Natural killer cell (primary cell): Measurements from ENCODE around the gene PRRC2B. TPM values are rescaled to one million over a fixed set of nuclear protein-coding genes. Genes with fewer than 3 reads are reported as not detected.
A peak's percentile ranks its signal among the peaks of the same experiment; 100 is the strongest.

Experiments used
- ATAC-seq, 3 donors: fragments of 150-1000 bp in 2 of 3; fragments of 200-7000 bp in 1 of 3; cut with Tn5 transposase; 1 replicate in 1 of 3; 2 replicates in 2 of 3; pipeline ENCODE4 v1.10.0; 2021; ENCODE audit warnings: mild to moderate bottlenecking in 2 of 3, moderate library complexity in 2 of 3
- DNase-seq, 2 donors: peaks; one replicate each; pipeline versions ENCODE4 v3.0.0 to v3.0.0-alpha.2; 2013 to 2021; ENCODE audit warnings: mixed read lengths in 1 of 2
- H3K27ac ChIP-seq: one replicate; pipeline ENCODE4 v1.5.1; 2013; ENCODE audit warnings: mild to moderate bottlenecking, low read length
- H3K27me3 ChIP-seq: one replicate; pipeline ENCODE4 v1.6.1; 2013; ENCODE audit warnings: low read length; ENCODE audit not compliant: control insufficient read depth, insufficient read depth
- H3K36me3 ChIP-seq: one replicate; pipeline ENCODE4 v1.6.1; 2013; ENCODE audit warnings: low read length; ENCODE audit not compliant: control insufficient read depth, insufficient read depth
- H3K4me1 ChIP-seq: one replicate; pipeline ENCODE4 v1.6.1; 2013; ENCODE audit warnings: low read length; ENCODE audit not compliant: control insufficient read depth, insufficient read depth
- H3K4me3 ChIP-seq: one replicate; pipeline ENCODE4 v1.5.1; 2013; ENCODE audit warnings: low read length
- H3K9me3 ChIP-seq: one replicate; pipeline ENCODE4 v1.6.1; 2013; ENCODE audit warnings: low read length; ENCODE audit not compliant: control insufficient read depth, insufficient read depth
- H3K27ac Mint-ChIP-seq, 2 donors: one replicate each; pipeline ENCODE4 v1.8.0; 2022; ENCODE audit warnings: mild to moderate bottlenecking in 2 of 2, mixed read lengths in 2 of 2, moderate library complexity in 1 of 2
- H3K27me3 Mint-ChIP-seq, 2 donors: one replicate each; pipeline ENCODE4 v1.8.0; 2022; ENCODE audit warnings: low read depth in 2 of 2, mixed read lengths in 2 of 2
- H3K36me3 Mint-ChIP-seq: one replicate; pipeline ENCODE4 v1.8.0; 2022; ENCODE audit warnings: mixed read lengths
- H3K4me1 Mint-ChIP-seq, 2 donors: one replicate each; pipeline ENCODE4 v1.8.0; 2022; ENCODE audit warnings: mixed read lengths in 2 of 2
- H3K4me3 Mint-ChIP-seq: one replicate; pipeline ENCODE4 v1.8.0; 2022; ENCODE audit warnings: mild to moderate bottlenecking, moderate library complexity, mixed read lengths
- H3K9me3 Mint-ChIP-seq, 2 donors: one replicate each; pipeline ENCODE4 v1.8.0; 2022; ENCODE audit warnings: mixed read lengths in 2 of 2
- CTCF ChIP-seq: fragments of 200-600 bp; IDR thresholded peaks from one replicate; pipeline ENCODE4 v1.8.0; 2022; ENCODE audit warnings: antibody characterized with exemption
- WGBS: methylation state at CpG from one replicate; pipeline ENCODE4 v1.1.7; 2013; ENCODE audit warnings: missing lambda C conversion rate; ENCODE audit not compliant: insufficient coverage; 5-methylcytosine and 5-hydroxymethylcytosine counted together
- intact Hi-C: fragments of 100-400 bp; cut with micrococcal nuclease; formaldehyde crosslinking; loops from one replicate; pipeline ENCODE4 v1.14.2; 2022
- total RNA-seq, 4 donors: library from RNA; stranded (reverse); fragments of 120-200 nt in 1 of 4; gene quantifications; one replicate each; pipeline versions ENCODE4 v1.2.3 to v1.2.4, GENCODE V29; 2013 to 2022

The PRRC2B gene
- total RNA-seq, 3 donors from 2014 or later (not counting 1 experiment from before 2014, with no cell fraction given), result 249 to 275 (median 274) TPM

DNA sequence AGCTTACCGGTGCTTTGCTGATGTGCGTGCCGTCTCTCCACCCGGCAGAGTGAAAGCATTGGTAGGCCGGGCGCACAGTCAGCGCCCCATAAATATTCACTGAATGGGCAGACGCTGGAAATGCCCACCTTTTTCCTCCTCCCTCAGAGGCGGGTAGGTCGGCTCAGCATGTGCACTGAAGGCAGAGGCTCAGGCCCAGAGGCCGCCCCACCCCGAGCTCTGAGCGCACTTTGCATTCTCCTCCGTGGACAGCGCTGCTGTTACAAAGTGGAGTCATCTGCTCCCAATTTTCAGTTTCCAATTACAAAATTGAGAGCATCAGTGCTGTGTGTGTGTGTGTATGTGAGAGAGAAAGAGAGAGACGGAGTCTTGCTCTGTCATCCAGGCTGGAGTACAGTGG lies 126.6 kb downstream of the PRRC2B start:
- Histone ChIP-seq H3K4me3 (no peak overlapping the region), H3K27me3 (no peaks in the 10 kb centered on the region), H3K9me3 (peaks cover under 1% of the 10 kb centered on the region), H3K4me1 (no peaks in the 10 kb centered on the region), H3K36me3 (peaks cover 70% of the 10 kb centered on the region), H3K27ac (no peak overlapping the region)
- Mint-ChIP-seq H3K4me3 (no peak overlapping the region), H3K27me3 (no peaks in the 10 kb centered on the region), H3K4me1 (no peaks in the 10 kb centered on the region), H3K9me3 (no peaks in the 10 kb centered on the region), H3K36me3 (no peaks in the 10 kb centered on the region), H3K27ac (no peak overlapping the region)
- intact Hi-C loops, result no loop called here
- no peak for ATAC-seq
- no peak for DNase-seq
- 86% methylated on average over 16 of the region's 16 CpGs for WGBS
- TF ChIP-seq CTCF, result no peak

GRCh38 chr9:131521203-131521602 lies 127.3 kb downstream of the PRRC2B start:
- ATAC-seq (no peak), DNase-seq (no peak)
- 96% methylated on average over 10 of the region's 10 CpGs for WGBS
- Histone ChIP-seq H3K4me3 (no peak overlapping the region), H3K36me3 (peaks cover 73% of the 10 kb centered on the region), H3K27ac (no peak overlapping the region), H3K9me3 (no peaks in the 10 kb centered on the region), H3K4me1 (no peaks in the 10 kb centered on the region), H3K27me3 (no peaks in the 10 kb centered on the region)
- intact Hi-C loops, result no loop called here
- no peak for TF ChIP-seq CTCF
- Mint-ChIP-seq H3K4me1 (no peaks in the 10 kb centered on the region), H3K27ac (no peak overlapping the region), H3K4me3 (no peak overlapping the region), H3K27me3 (no peaks in the 10 kb centered on the region), H3K36me3 (no peaks in the 10 kb centered on the region), H3K9me3 (no peaks in the 10 kb centered on the region)

DNA sequence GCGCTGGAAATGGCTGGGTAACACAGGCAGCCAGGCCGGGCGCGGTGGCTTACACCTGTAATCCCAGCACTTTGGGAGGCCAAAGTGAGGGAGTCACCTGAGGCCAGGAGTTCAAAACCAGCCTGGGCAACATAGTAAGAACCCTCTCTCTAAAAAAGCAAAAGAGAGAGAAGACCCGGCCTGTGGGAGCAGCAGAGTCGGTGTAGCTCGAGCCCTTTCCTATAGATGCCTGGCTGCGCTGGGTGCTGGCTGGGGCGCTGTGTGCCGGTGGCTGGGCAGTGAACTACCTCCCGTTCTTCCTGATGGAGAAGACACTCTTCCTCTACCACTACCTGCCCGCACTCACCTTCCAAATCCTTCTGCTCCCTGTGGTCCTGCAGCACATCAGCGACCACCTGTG lies 127.9 kb downstream of the PRRC2B start:
- H3K9me3 ChIP-seq, result no peaks in the 10 kb centered on the region
- Mint-ChIP-seq H3K4me3 (peak overlapping the region; percentile 52), H3K27me3 (no peaks in the 10 kb centered on the region), H3K9me3 (no peaks in the 10 kb centered on the region), H3K36me3 (no peaks in the 10 kb centered on the region), H3K4me1 (no peaks in the 10 kb centered on the region), H3K27ac (no peak overlapping the region)
- WGBS, result 95% methylated on average over 13 of the region's 13 CpGs
- H3K36me3 ChIP-seq, result peaks cover 72% of the 10 kb centered on the region
- DNase-seq, result no peak
- H3K4me1 ChIP-seq, result no peaks in the 10 kb centered on the region
- H3K27me3 ChIP-seq, result no peaks in the 10 kb centered on the region
- intact Hi-C loops, result no loop called here
- H3K27ac ChIP-seq, result no peak overlapping the region
- no peak for TF ChIP-seq CTCF
- no peak overlapping the region for H3K4me3 ChIP-seq
- no peak for ATAC-seq

- no peaks in the 10 kb centered on the region for H3K9me3 ChIP-seq
- no peak overlapping the region for H3K4me3 ChIP-seq
- no peaks in the 10 kb centered on the region for H3K4me1 ChIP-seq
- intact Hi-C loops, result no loop called here
- H3K36me3 ChIP-seq, result peaks cover 75% of the 10 kb centered on the region
- no peak for DNase-seq
- no peak overlapping the region for H3K27ac ChIP-seq
- no peak overlapping the region for H3K27ac Mint-ChIP-seq
- ATAC-seq, result no peak
- no peak for TF ChIP-seq CTCF
- H3K27me3 ChIP-seq, result no peaks in the 10 kb centered on the region
- 95% methylated on average over 29 of the region's 29 CpGs for WGBS
- H3K36me3 Mint-ChIP-seq, result no peaks in the 10 kb centered on the region
- H3K27me3 Mint-ChIP-seq, result no peaks in the 10 kb centered on the region
- H3K9me3 Mint-ChIP-seq, result no peaks in the 10 kb centered on the region
- peak overlapping the region; percentile 52 for H3K4me3 Mint-ChIP-seq
- H3K4me1 Mint-ChIP-seq, result no peaks in the 10 kb centered on the region
Measured at GRCh38 chr9:131522257-131523085, 128.6 kb downstream of the PRRC2B start.
